Peyer's patch (tissue), 4 donors: ENCODE data around the gene ARID1A. TPM values are rescaled to one million over a fixed set of nuclear protein-coding genes. Genes with fewer than 3 reads are reported as not detected.

ENCODE experiments used
- DNase-seq, 3 donors: peaks; one replicate each; pipeline ENCODE4 v3.0.0-alpha.2; 2017 to 2019
- H3K27ac ChIP-seq, 4 donors: fragments of 200-600 bp; sonication (generic); one replicate each; pipeline ENCODE4 v1.5.1; 2016 to 2019
- H3K27me3 ChIP-seq, 2 donors: fragments of 200-600 bp; sonication (generic); one replicate each; pipeline ENCODE4 v1.5.1; 2019
- H3K36me3 ChIP-seq, 3 donors: fragments of 200-600 bp; sonication (generic); one replicate each; pipeline ENCODE4 v1.5.1; 2016 to 2019
- H3K4me1 ChIP-seq, 4 donors: fragments of 200-600 bp; sonication (generic); one replicate each; pipeline ENCODE4 v1.5.1; 2016 to 2019
- H3K4me3 ChIP-seq, 4 donors: fragments of 200-600 bp; sonication (generic); 1 replicate in 3 of 4; 2 replicates in 1 of 4; pipeline ENCODE4 v1.5.1; 2016 to 2019; ENCODE audit warnings: mild to moderate bottlenecking in 1 of 4
- H3K9me3 ChIP-seq, 4 donors: fragments of 200-600 bp; sonication (generic); one replicate each; pipeline ENCODE4 v1.5.1; 2016 to 2019; ENCODE audit warnings: mild to moderate bottlenecking in 1 of 4
- CTCF ChIP-seq, 6 experiments: fragments of 450-650 bp in 4 of 6; fragments of 200-600 bp in 2 of 6; sonication (generic) in 1 of 6; IDR thresholded peaks; one replicate each; pipeline ENCODE4 v1.5.1; 2017 to 2019; ENCODE audit warnings: antibody characterized with exemption in 6 of 6, mild to moderate bottlenecking in 3 of 6, moderate library complexity in 1 of 6
- POLR2A ChIP-seq, 2 donors: fragments of 450-650 bp; IDR thresholded peaks; one replicate each; pipeline ENCODE4 v1.5.1; 2017; ENCODE audit warnings: antibody characterized with exemption in 2 of 2, mild to moderate bottlenecking in 2 of 2, moderate library complexity in 2 of 2
- total RNA-seq, 4 donors: library from RNA; depleted of rRNA; stranded (reverse); fragments of >200 nt; gene quantifications; one replicate each; pipeline ENCODE4 v1.1.0, GENCODE V29; 2016

Gene ARID1A
- total RNA-seq, 4 donors from 2014 or later, result 49.4 to 90.8 (median 66.8) TPM

GRCh38 chr1:26789612-26789865 is 93.7 kb downstream of the ARID1A start:
- H3K36me3 ChIP-seq, result peaks cover 0 to 10% (median 0%) of the 10 kb centered on the region in 3 donors
- H3K27ac ChIP-seq, result peak overlapping the region in 1 of 4 donors; percentile 98
- TF ChIP-seq POLR2A (IDR thresholded peaks at IDR 0.05) (no peak), CTCF (IDR thresholded peaks at IDR 0.05) (no peak)
- peaks cover 11 to 27% (median 12%) of the 10 kb centered on the region in 4 donors for H3K4me1 ChIP-seq
- no peak for DNase-seq
- no peaks in the 10 kb centered on the region for H3K27me3 ChIP-seq
- no peaks in the 10 kb centered on the region for H3K9me3 ChIP-seq
- no peak overlapping the region for H3K4me3 ChIP-seq

GRCh38 chr1:26789931-26790330 is 94.1 kb downstream of the ARID1A start:
- H3K4me3 ChIP-seq, result no peak overlapping the region
- H3K36me3 ChIP-seq, result peaks cover 0 to 14% (median 0%) of the 10 kb centered on the region in 3 donors
- TF ChIP-seq POLR2A (IDR thresholded peaks at IDR 0.05) (no peak), CTCF (IDR thresholded peaks at IDR 0.05) (no peak)
- no peaks in the 10 kb centered on the region for H3K27me3 ChIP-seq
- no peaks in the 10 kb centered on the region for H3K9me3 ChIP-seq
- H3K27ac ChIP-seq, result no peak overlapping the region
- peaks cover 11 to 23% (median 12%) of the 10 kb centered on the region in 4 donors for H3K4me1 ChIP-seq
- no peak for DNase-seq

- no peak for TF ChIP-seq CTCF (IDR thresholded peaks at IDR 0.05)
- no peak for TF ChIP-seq POLR2A (IDR thresholded peaks at IDR 0.05)
- Histone ChIP-seq H3K36me3 (peaks cover 0 to 19% (median 0%) of the 10 kb centered on the region in 3 donors), H3K4me3 (no peak overlapping the region), H3K27ac (no peak overlapping the region), H3K27me3 (no peaks in the 10 kb centered on the region), H3K4me1 (peaks cover 11 to 18% (median 12%) of the 10 kb centered on the region in 4 donors), H3K9me3 (no peaks in the 10 kb centered on the region)
- DNase-seq, result no peak
These were observed 94.7 kb downstream of the ARID1A start for GRCh38 chr1:26790551-26790953.

- H3K27ac ChIP-seq, result no peak overlapping the region
- TF ChIP-seq CTCF (IDR thresholded peaks at IDR 0.05) (no peak), POLR2A (IDR thresholded peaks at IDR 0.05) (no peak)
- DNase-seq, result no peak
These were observed 95.3 kb downstream of the ARID1A start for GRCh38 chr1:26791148-26791547.

GRCh38 chr1:26791626-26792025 is 95.8 kb downstream of the ARID1A start:
- Histone ChIP-seq H3K4me1 (peaks cover 2 to 7% (median 3%) of the 10 kb centered on the region in 4 donors), H3K27ac (no peak overlapping the region), H3K36me3 (peaks cover 0 to 19% (median 0%) of the 10 kb centered on the region in 3 donors), H3K4me3 (no peak overlapping the region), H3K27me3 (no peaks in the 10 kb centered on the region), H3K9me3 (no peaks in the 10 kb centered on the region)
- TF ChIP-seq POLR2A (IDR thresholded peaks at IDR 0.05), result no peak
- TF ChIP-seq CTCF (IDR thresholded peaks at IDR 0.05), result no peak
- no peak for DNase-seq

More at GRCh38 chr1:26791148-26791547, 95.3 kb downstream of the ARID1A start:
- Histone ChIP-seq H3K4me3 (no peak overlapping the region), H3K9me3 (no peaks in the 10 kb centered on the region), H3K4me1 (peaks cover 7 to 12% (median 8%) of the 10 kb centered on the region in 4 donors), H3K36me3 (peaks cover 0 to 19% (median 0%) of the 10 kb centered on the region in 3 donors), H3K27me3 (no peaks in the 10 kb centered on the region)

GRCh38 chr1:26792924-26793323 is 97.1 kb downstream of the ARID1A start:
- Histone ChIP-seq H3K4me3 (no peak overlapping the region), H3K9me3 (no peaks in the 10 kb centered on the region), H3K36me3 (peaks cover 0 to 19% (median 0%) of the 10 kb centered on the region in 3 donors), H3K27me3 (no peaks in the 10 kb centered on the region), H3K27ac (no peak overlapping the region), H3K4me1 (no peaks in the 10 kb centered on the region)
- no peak for DNase-seq
- TF ChIP-seq CTCF (IDR thresholded peaks at IDR 0.05), result no peak
- no peak for TF ChIP-seq POLR2A (IDR thresholded peaks at IDR 0.05)
